Heart right ventricle (tissue), 16 donors: ENCODE data around the gene SYT11. TPM values are rescaled to one million over a fixed set of nuclear protein-coding genes. Genes with fewer than 3 reads are reported as not detected.

ENCODE experiments used
- ATAC-seq, 8 donors: fragments of 200-7000 bp; cut with Tn5 transposase; one replicate each; pipeline ENCODE4 v1.9.1; 2020; ENCODE audit warnings: mild to moderate bottlenecking in 8 of 8, moderate library complexity in 8 of 8, moderate number of reproducible peaks in 1 of 8
- DNase-seq, 2 donors: peaks; one replicate each; pipeline ENCODE4 v3.0.0-alpha.2; 2020
- H3K27ac ChIP-seq, 10 donors: fragments of 200-600 bp; sonication (generic) in 2 of 10; one replicate each; pipeline versions ENCODE4 v1.5.0 to v1.8.0; 2020 to 2022; ENCODE audit warnings: mild to moderate bottlenecking in 3 of 10
- H3K27me3 ChIP-seq, 7 donors: fragments of 200-600 bp; one replicate each; pipeline ENCODE4 v1.8.0; 2021 to 2022; ENCODE audit warnings: mild to moderate bottlenecking in 2 of 7
- H3K36me3 ChIP-seq, 9 donors: fragments of 200-600 bp; sonication (generic) in 1 of 9; one replicate each; pipeline versions ENCODE4 v1.5.0 to v1.8.0; 2020 to 2022; ENCODE audit warnings: mild to moderate bottlenecking in 2 of 9
- H3K4me1 ChIP-seq, 9 donors: fragments of 200-600 bp; sonication (generic) in 1 of 9; one replicate each; pipeline versions ENCODE4 v1.5.0 to v1.8.0; 2020 to 2022; ENCODE audit warnings: mild to moderate bottlenecking in 4 of 9
- H3K4me3 ChIP-seq, 10 donors: fragments of 200-600 bp; sonication (generic) in 2 of 10; one replicate each; pipeline versions ENCODE4 v1.5.0 to v1.8.0; 2020 to 2022; ENCODE audit warnings: mild to moderate bottlenecking in 7 of 10, moderate library complexity in 2 of 10
- H3K9me3 ChIP-seq, 11 donors: fragments of 200-600 bp in 10 of 11; sonication (generic) in 2 of 11; one replicate each; pipeline versions ENCODE4 v1.5.0 to v1.8.0; 2013 to 2022; ENCODE audit warnings: mild to moderate bottlenecking in 2 of 11, control low read depth in 1 of 11, moderate library complexity in 1 of 11
- WGBS, 2 donors: extraction: QIAGEN DNeasy Blood & Tissue Kit; methylation state at CpG; one replicate each; pipeline ENCODE4 v1.1.7; 2013; ENCODE audit warnings: inconsistent platforms in 1 of 2; 5-methylcytosine and 5-hydroxymethylcytosine counted together
- intact Hi-C, 10 donors: fragments of 100-400 bp; cut with DNase I; formaldehyde crosslinking; loops; one replicate each; pipeline versions ENCODE4 v1.11.1 to v1.14.2; 2022
- polyA plus RNA-seq, 2 donors: library from polyadenylated mRNA; stranded (reverse); fragments of 200-250 nt; gene quantifications; one replicate each; pipeline ENCODE4 v1.2.3, GENCODE V29; 2013
- total RNA-seq, 10 donors: library from RNA; stranded (reverse); fragmentation: NEBNext Ultra II Directional in 3 of 10; extraction: Animal tissue kit (Norgen Biotek cat#: 25700) in 3 of 10; gene quantifications; one replicate each; pipeline versions ENCODE4 v1.2.1 to v1.2.4, GENCODE V29; 2021 to 2023
- TF ChIP-seq, protein P1 (sequence below), 9 donors: fragments of 200-600 bp; sonication (generic) in 2 of 9; IDR thresholded peaks; one replicate each; pipeline versions ENCODE4 v1.5.0 to v1.8.0; 2021 to 2022; ENCODE audit warnings: antibody characterized with exemption in 9 of 9, mild to moderate bottlenecking in 5 of 9, moderate library complexity in 1 of 9
- donor health status: Arrhythmogenic right ventricular cardiomyopathy.
- donor health status: ischemic (EF 13 %, LVEDD 7.1; RV severe dilation, severe dysfunction).
- donor health status: healthy with polysubstance abuse.
- donor health status: DM: no; HTN: yes; CAD: no.
- donor health status: DM: no; HTN: no; CAD: no.
- donor health status: ischemic (EF 25% LVEDD 6.9; RV normal size, moderate dysfunction).
- donor health status: ischemic (EF 25% LVEDD 5.7; RV mildly dilated, moderate dysfunction).
- donor health status: healthy.
- donor health status: DM: yes; HTN: yes; CAD: no.
- donor health status: Ischemic cardiomyopathy.
- donor health status: ischemic (EF 35%, LVEDD 5.7; RV mildly dilated, moderate dysfunction).
- donor health status: nonischemic (EF 11% LVEDD 7.7; RV severe dilation, severe dysfunction).
- donor health status: DM: yes; HTN: yes; CAD: no.
- donor health status: PGD.
- donor health status: ischemic (EF 29% LVEDD 5.4; RV normal size, mild dysfunction).
- donor health status: nonischemic (EF 23%, LVEDD 6.1; RV moderate dilation, normal function).

SYT11 gene
- total and polyA plus RNA-seq, 12 donors, result 1.8 to 19.4 (median 12.1) TPM

- ATAC-seq (peak; percentile 63 to 84 (median 78)), DNase-seq (peak in 1 of 2 donors; percentile 25)
- Histone ChIP-seq H3K4me1 (peaks cover 2 to 29% (median 12%) of the 10 kb centered on the region in 9 donors), H3K36me3 (peaks cover 0 to 85% (median 55%) of the 10 kb centered on the region in 9 donors), H3K27ac (peak overlapping the region; percentile 70 to 96 (median 92)), H3K27me3 (no peaks in the 10 kb centered on the region), H3K4me3 (peak overlapping the region; percentile 60 to 85 (median 77)), H3K9me3 (no peaks in the 10 kb centered on the region)
- WGBS, 2 donors, result 1 to 2% methylated on average over 11 of the region's 11 CpGs
- intact Hi-C loops, result loop anchor here in 5 of 10 donors (2.0 to 5.0 kb wide), 3 partner anchors 48 to 53 kb away; partner anchors contain the start of genes GON4L (in 2 of the 5) and SYT11 (in 2 of the 5)
- TF ChIP-seq, protein P1, sequence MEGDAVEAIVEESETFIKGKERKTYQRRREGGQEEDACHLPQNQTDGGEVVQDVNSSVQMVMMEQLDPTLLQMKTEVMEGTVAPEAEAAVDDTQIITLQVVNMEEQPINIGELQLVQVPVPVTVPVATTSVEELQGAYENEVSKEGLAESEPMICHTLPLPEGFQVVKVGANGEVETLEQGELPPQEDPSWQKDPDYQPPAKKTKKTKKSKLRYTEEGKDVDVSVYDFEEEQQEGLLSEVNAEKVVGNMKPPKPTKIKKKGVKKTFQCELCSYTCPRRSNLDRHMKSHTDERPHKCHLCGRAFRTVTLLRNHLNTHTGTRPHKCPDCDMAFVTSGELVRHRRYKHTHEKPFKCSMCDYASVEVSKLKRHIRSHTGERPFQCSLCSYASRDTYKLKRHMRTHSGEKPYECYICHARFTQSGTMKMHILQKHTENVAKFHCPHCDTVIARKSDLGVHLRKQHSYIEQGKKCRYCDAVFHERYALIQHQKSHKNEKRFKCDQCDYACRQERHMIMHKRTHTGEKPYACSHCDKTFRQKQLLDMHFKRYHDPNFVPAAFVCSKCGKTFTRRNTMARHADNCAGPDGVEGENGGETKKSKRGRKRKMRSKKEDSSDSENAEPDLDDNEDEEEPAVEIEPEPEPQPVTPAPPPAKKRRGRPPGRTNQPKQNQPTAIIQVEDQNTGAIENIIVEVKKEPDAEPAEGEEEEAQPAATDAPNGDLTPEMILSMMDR (IDR thresholded peaks at IDR 0.05), result peak in 2 of 9 donors; percentile 15 to 33
Observed at GRCh38 chr1:155910621-155911121, 51.3 kb downstream of the SYT11 start.

DNA sequence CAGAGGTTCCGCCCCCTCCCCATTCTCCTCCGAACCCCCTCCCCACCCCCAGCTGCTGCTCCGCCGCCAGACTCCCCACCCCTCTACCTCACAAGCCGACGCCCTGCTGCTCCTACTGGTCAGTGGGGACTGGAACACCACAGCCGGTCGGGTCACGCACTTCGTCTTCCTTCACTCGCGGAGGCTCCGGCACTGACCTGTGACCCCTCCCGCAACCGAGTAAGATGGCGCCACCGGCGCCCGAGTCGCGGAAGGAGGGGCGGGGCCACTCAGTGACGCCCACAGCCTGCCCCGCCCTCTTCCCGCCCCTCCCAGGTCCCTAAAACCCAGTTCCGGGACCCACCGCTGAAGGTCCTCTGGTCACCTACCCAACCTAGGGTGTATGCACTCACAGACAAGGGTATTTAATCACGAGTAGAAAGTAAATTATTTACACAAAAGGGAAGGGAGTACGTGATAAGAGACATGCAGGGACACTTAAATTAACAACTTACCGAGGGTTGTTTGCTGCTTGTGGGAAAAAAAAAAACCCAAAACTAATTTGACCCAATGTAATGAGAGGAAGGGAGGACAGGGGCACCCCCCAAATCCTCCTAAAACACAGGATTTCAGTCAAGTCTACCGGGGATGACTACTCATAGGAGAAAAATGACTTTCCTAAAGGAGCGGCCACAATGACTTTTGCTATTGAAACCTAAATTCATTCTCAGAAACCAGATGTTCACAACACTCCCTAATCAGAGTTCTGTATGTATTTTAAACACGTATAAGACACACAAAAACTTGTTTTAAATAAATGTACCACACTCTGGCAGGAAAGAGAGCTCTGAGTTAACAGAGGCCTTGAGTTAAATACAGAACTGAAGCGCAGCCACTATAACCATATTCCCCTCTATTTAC is 52.0 kb downstream of the SYT11 start, which contains the start of gene RIT1:
TSS of gene RIT1 (minus strand) at position 194 of the 900 bp plus-strand sequence. CDS start 588 bp downstream, outside the sequence.
- DNase-seq (peak; percentile 88 to 89), ATAC-seq (peak; percentile 97 to 99 (median 98))
- no peaks in the 10 kb centered on the region for H3K27me3 ChIP-seq
- H3K36me3 ChIP-seq, result peaks cover 0 to 85% (median 55%) of the 10 kb centered on the region in 9 donors
- TF ChIP-seq, protein P1 (IDR thresholded peaks at IDR 0.05), result peak in 1 of 9 donors; percentile 12
- peaks cover 2 to 29% (median 12%) of the 10 kb centered on the region in 9 donors for H3K4me1 ChIP-seq
- no peaks in the 10 kb centered on the region for H3K9me3 ChIP-seq
- H3K27ac ChIP-seq, result peak within 1 kb of the TSS; percentile 70 to 96 (median 92)
- peak within 1 kb of the TSS; percentile 60 to 85 (median 77) for H3K4me3 ChIP-seq
- intact Hi-C loops, result loop anchor here in 5 of 10 donors (2.0 to 5.0 kb wide), 3 partner anchors 49 to 54 kb away; partner anchors contain the start of genes GON4L (in 2 of the 5) and SYT11 (in 2 of the 5)
- 6 to 8% methylated on average over 34 of the region's 34 CpGs for WGBS, 2 donors

- Histone ChIP-seq H3K4me1 (peaks cover 2 to 29% (median 12%) of the 10 kb centered on the region in 9 donors), H3K27ac (peak overlapping the region in 8 of 10 donors; percentile 87 to 96 (median 93)), H3K36me3 (peaks cover 0 to 85% (median 59%) of the 10 kb centered on the region in 9 donors), H3K9me3 (no peaks in the 10 kb centered on the region), H3K27me3 (no peaks in the 10 kb centered on the region), H3K4me3 (no peak overlapping the region)
- no peak for DNase-seq
- TF ChIP-seq, protein P1 (IDR thresholded peaks at IDR 0.05), result no peak
- ATAC-seq, result no peak
- intact Hi-C loops, result loop anchor here in 3 of 10 donors (5.0 kb wide), 2 partner anchors 50 to 55 kb away; partner anchors contain the start of genes GON4L (in 2 of the 3) and SYT11 (in 2 of the 3)
- WGBS, 2 donors, result 86 to 91% methylated on average over 11 of the region's 11 CpGs
Observed at GRCh38 chr1:155912056-155912536, 52.7 kb downstream of the SYT11 start.
